Stomach smooth muscle (tissue), 2 donors: ENCODE measurements around the gene SESN2.

ENCODE experiments used
- H3K27ac ChIP-seq: one replicate; pipeline ENCODE4 v1.7.0; 2013; ENCODE audit warnings: mild to moderate bottlenecking, low read length, inconsistent platforms
- H3K27me3 ChIP-seq, 2 donors: one replicate each; pipeline ENCODE4 v1.7.0; 2013; ENCODE audit warnings: low read length in 2 of 2; ENCODE audit not compliant: insufficient read depth in 2 of 2, control insufficient read depth in 1 of 2
- H3K36me3 ChIP-seq, 2 donors: one replicate each; pipeline ENCODE4 v1.7.0; 2013; ENCODE audit warnings: low read length in 2 of 2; ENCODE audit not compliant: control insufficient read depth in 2 of 2, insufficient read depth in 2 of 2
- H3K4me1 ChIP-seq: one replicate; pipeline ENCODE4 v1.7.0; 2013; ENCODE audit warnings: low read length; ENCODE audit not compliant: control insufficient read depth, insufficient read depth
- H3K4me3 ChIP-seq, 2 donors: one replicate each; pipeline ENCODE4 v1.7.0; 2013; ENCODE audit warnings: low read length in 2 of 2
- H3K9ac ChIP-seq, 2 donors: one replicate each; pipeline ENCODE4 v1.7.0; 2013; ENCODE audit warnings: low read length in 2 of 2, mild to moderate bottlenecking in 1 of 2
- H3K9me3 ChIP-seq, 2 donors: one replicate each; pipeline ENCODE4 v1.7.0; 2013; ENCODE audit warnings: low read length in 2 of 2; ENCODE audit not compliant: control insufficient read depth in 2 of 2
- donor health status: healthy.
- donor health status: Pancreatic carcinoma.

SESN2 gene

GRCh38 chr1:28256197-28256827 lies 3.0 kb upstream of the SESN2 start:
- peaks cover 15% of the 10 kb centered on the region for H3K4me1 ChIP-seq

GRCh38 chr1:28257736-28258135 lies 1.6 kb upstream of the SESN2 start:
- Histone ChIP-seq H3K9me3 (no peaks in the 10 kb centered on the region), H3K4me1 (peaks cover 17% of the 10 kb centered on the region), H3K27me3 (no peaks in the 10 kb centered on the region), H3K36me3 (no peaks in the 10 kb centered on the region), H3K9ac (no peak overlapping the region), H3K4me3 (no peak overlapping the region), H3K27ac (no peak overlapping the region)

More at GRCh38 chr1:28256197-28256827, 3.0 kb upstream of the SESN2 start:
- Histone ChIP-seq H3K9ac (no peak overlapping the region), H3K27me3 (no peaks in the 10 kb centered on the region), H3K36me3 (no peaks in the 10 kb centered on the region), H3K27ac (no peak overlapping the region), H3K4me3 (no peak overlapping the region), H3K9me3 (no peaks in the 10 kb centered on the region)

GRCh38 chr1:28258628-28259251 lies 578 bp upstream of the SESN2 start:
- H3K9me3 ChIP-seq = no peaks in the 10 kb centered on the region
- H3K27me3 ChIP-seq = no peaks in the 10 kb centered on the region
- H3K9ac ChIP-seq = no peak overlapping the region
- H3K4me1 ChIP-seq = peaks cover 17% of the 10 kb centered on the region
- peak overlapping the region; percentile 4 to 88 for H3K4me3 ChIP-seq
- H3K36me3 ChIP-seq = no peaks in the 10 kb centered on the region
- H3K27ac ChIP-seq = peak overlapping the region; percentile 85

DNA sequence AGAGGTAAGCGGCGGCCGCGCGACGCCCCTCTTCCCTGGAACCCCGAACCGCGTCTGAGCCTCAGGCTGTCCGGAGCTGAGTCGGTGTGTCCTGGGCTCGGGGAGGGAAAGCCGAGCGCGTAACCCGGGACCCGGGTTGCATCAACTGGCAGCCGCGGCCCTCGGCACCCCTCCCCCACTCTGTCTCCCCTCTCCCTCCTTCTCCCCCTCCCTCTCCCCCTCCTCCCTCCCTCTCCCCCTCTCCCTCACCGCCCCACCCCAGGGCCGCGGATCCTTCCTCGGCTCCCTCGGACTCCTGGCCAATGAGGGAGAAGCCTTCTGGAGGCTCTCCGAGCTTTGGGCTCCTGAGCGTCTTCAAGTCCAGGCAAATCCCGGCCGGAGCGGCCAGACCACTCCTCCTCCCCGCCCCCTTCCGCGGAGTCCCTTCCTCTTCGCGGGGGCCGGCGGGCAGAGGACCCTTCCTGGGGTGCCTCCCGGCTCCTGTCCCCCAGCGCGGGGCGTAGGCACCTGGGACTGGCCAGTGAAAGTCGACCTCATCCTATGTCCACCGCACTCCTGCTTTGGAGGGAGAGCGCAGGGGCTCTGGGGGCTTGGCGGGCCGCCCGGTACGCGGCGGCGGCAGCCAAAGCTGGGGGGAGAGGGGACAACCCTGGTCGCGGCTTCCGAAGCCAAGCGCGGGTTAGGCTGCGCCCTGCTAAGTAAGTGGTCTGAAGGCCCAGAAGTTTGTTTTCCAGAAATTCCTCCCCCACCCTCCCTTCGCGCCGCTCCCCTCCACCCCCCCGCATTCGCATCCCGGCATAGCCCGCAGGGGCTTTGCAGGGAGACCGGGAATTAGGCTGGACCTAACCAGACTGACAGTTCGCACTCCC lies 850 bp downstream of the SESN2 start:
- Histone ChIP-seq H3K9ac (peak overlapping the region; percentile 74), H3K27me3 (no peaks in the 10 kb centered on the region), H3K9me3 (no peaks in the 10 kb centered on the region), H3K4me1 (peaks cover 17% of the 10 kb centered on the region), H3K4me3 (peak overlapping the region; percentile 80 to 88), H3K27ac (peak overlapping the region; percentile 85), H3K36me3 (no peaks in the 10 kb centered on the region)

DNA sequence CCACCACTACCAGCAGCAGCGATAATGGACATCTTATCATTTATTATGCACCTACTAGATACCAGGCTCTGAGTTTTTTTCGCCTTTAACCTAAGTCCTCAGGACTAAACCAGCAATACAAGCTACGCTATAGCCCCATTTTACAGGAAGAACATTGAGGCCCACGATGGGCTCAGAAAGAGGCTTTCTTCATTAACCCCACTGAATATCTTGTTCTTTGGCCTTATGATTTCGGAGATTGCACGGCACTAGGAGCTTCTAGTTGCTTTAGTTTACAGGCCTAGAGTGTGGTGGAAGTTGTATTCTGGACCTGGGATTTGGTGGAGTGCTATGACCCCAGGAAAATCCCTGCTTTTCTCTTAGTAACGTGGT lies 1.5 kb downstream of the SESN2 start:
- Histone ChIP-seq H3K27ac (no peak overlapping the region), H3K9me3 (no peaks in the 10 kb centered on the region), H3K4me1 (peaks cover 17% of the 10 kb centered on the region), H3K4me3 (peak overlapping the region; percentile 80 to 88), H3K9ac (peak overlapping the region; percentile 66 to 74), H3K36me3 (no peaks in the 10 kb centered on the region), H3K27me3 (no peaks in the 10 kb centered on the region)

DNA sequence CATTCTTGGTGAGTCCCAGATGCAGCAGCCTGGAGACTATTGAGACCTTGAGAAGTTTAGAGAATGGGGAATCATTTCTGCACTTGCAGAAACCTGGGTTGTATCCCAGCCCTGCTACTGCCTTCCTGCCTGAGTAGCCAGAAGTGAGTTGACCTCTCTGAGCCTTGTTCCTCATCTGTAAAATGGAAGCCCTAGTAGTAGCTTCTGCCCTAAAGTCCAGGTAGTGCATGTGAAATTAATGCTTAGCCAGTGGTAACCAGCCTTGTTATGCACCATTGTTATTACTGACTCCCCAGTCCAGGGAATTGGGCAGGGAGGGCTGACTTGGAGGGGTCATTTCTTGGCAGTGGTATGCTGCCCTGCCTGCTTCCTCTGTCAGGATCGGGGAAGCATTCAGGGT lies 5.6 kb downstream of the SESN2 start:
- Histone ChIP-seq H3K9me3 (no peaks in the 10 kb centered on the region), H3K27me3 (no peaks in the 10 kb centered on the region), H3K4me3 (no peak overlapping the region), H3K9ac (no peak overlapping the region), H3K36me3 (no peaks in the 10 kb centered on the region), H3K27ac (no peak overlapping the region), H3K4me1 (peaks cover 15% of the 10 kb centered on the region)

GRCh38 chr1:28265577-28265976 lies 6.3 kb downstream of the SESN2 start:
- H3K27me3 ChIP-seq = no peaks in the 10 kb centered on the region
- no peaks in the 10 kb centered on the region for H3K36me3 ChIP-seq
- no peaks in the 10 kb centered on the region for H3K9me3 ChIP-seq
- peaks cover 15% of the 10 kb centered on the region for H3K4me1 ChIP-seq
- H3K27ac ChIP-seq = no peak overlapping the region
- H3K9ac ChIP-seq = no peak overlapping the region
- H3K4me3 ChIP-seq = no peak overlapping the region

GRCh38 chr1:28266920-28267322 lies 7.6 kb downstream of the SESN2 start:
- Histone ChIP-seq H3K4me3 (no peak overlapping the region), H3K27me3 (no peaks in the 10 kb centered on the region), H3K9ac (no peak overlapping the region), H3K36me3 (peaks cover 3 to 4% of the 10 kb centered on the region in 2 donors), H3K27ac (no peak overlapping the region), H3K4me1 (peaks cover 5% of the 10 kb centered on the region), H3K9me3 (no peaks in the 10 kb centered on the region)

GRCh38 chr1:28267633-28268032 lies 8.3 kb downstream of the SESN2 start:
- Histone ChIP-seq H3K4me3 (no peak overlapping the region), H3K4me1 (peaks cover 5% of the 10 kb centered on the region), H3K9ac (peak overlapping the region in 1 of 2 donors; percentile 21), H3K9me3 (no peaks in the 10 kb centered on the region), H3K36me3 (peaks cover 8% of the 10 kb centered on the region in 2 donors), H3K27ac (no peak overlapping the region), H3K27me3 (no peaks in the 10 kb centered on the region)

DNA sequence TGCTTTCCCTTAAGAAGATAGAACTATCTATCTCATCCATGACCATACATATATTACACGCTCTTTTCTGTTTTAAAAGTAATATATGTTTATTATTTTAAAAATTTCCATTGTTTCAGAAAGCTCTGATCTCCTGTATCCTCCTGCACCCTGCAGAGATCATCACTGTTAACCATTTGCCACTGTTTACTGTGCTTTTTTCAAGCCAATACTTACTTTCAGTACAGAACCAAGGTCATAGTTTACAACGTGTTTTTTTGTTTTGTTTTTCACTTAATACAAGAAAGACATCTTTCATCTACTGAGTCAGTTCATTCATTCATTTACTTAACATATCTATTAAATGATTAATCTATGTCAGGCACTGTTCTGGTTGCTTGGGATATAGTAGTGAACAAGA lies 10.2 kb downstream of the SESN2 start:
- H3K9ac ChIP-seq = no peak overlapping the region
- H3K9me3 ChIP-seq = no peaks in the 10 kb centered on the region
- H3K27me3 ChIP-seq = no peaks in the 10 kb centered on the region
- H3K4me3 ChIP-seq = no peak overlapping the region
- H3K27ac ChIP-seq = no peak overlapping the region
- peaks cover 5% of the 10 kb centered on the region for H3K4me1 ChIP-seq
- H3K36me3 ChIP-seq = peaks cover 22 to 23% of the 10 kb centered on the region in 2 donors
